H9 (cell line): ENCODE measurements around the gene OSBPL1A. TPM values are rescaled to one million over a fixed set of nuclear protein-coding genes. Genes with fewer than 3 reads are reported as not detected.
A peak's percentile ranks its signal among the peaks of the same experiment; 100 is the strongest.

Experiments used
- DNase-seq: peaks from one replicate; pipeline ENCODE4 v3.0.0-alpha.2; 2017
- H2AFZ ChIP-seq: one replicate; pipeline ENCODE4 v1.6.1; 2013; ENCODE audit warnings: mild to moderate bottlenecking, low read length, control low read depth, moderate library complexity
- H2AK5ac ChIP-seq: 2 replicates; pipeline ENCODE4 v1.6.1; 2013; ENCODE audit warnings: low read length, control low read depth, mixed read lengths; ENCODE audit not compliant: insufficient read length
- H2BK120ac ChIP-seq: one replicate; pipeline ENCODE4 v1.6.1; 2013; ENCODE audit warnings: low read depth, mild to moderate bottlenecking, low read length, control low read depth, inconsistent platforms; ENCODE audit not compliant: poor library complexity, severe bottlenecking
- H2BK12ac ChIP-seq: 2 replicates; pipeline ENCODE4 v1.6.1; 2013; ENCODE audit warnings: low read length, control low read depth, mixed read lengths, low read depth; ENCODE audit not compliant: insufficient read length
- H2BK15ac ChIP-seq: 2 replicates; pipeline ENCODE4 v1.6.1; 2013; ENCODE audit warnings: low read depth, low read length, control low read depth
- H2BK20ac ChIP-seq: one replicate; pipeline ENCODE4 v1.6.1; 2013; ENCODE audit warnings: low read depth, mild to moderate bottlenecking, low read length, control low read depth, inconsistent platforms; ENCODE audit not compliant: poor library complexity, severe bottlenecking
- H2BK5ac ChIP-seq: 2 replicates; pipeline ENCODE4 v1.6.1; 2013; ENCODE audit warnings: low read length, control low read depth, mixed read lengths; ENCODE audit not compliant: insufficient read length
- H3K14ac ChIP-seq: 2 replicates; pipeline ENCODE4 v1.6.1; 2013; ENCODE audit warnings: low read length, control low read depth; ENCODE audit not compliant: insufficient read depth
- H3K18ac ChIP-seq: 2 replicates; pipeline ENCODE4 v1.6.1; 2013; ENCODE audit warnings: low read depth, mild to moderate bottlenecking, mixed read lengths, low read length, control low read depth; ENCODE audit not compliant: insufficient read length
- H3K23ac ChIP-seq: 2 replicates; pipeline ENCODE4 v1.6.1; 2013; ENCODE audit warnings: low read length, control low read depth, mixed read lengths, low read depth; ENCODE audit not compliant: insufficient read length
- H3K23me2 ChIP-seq: 2 replicates; pipeline ENCODE4 v1.6.1; 2013; ENCODE audit warnings: low read depth, mild to moderate bottlenecking, mixed read lengths, low read length, control low read depth; ENCODE audit not compliant: insufficient read length, poor library complexity, severe bottlenecking
- H3K27ac ChIP-seq: 2 replicates; pipeline ENCODE4 v1.5.1; 2013; ENCODE audit warnings: low read length, control low read depth, mixed read lengths, low read depth; ENCODE audit not compliant: insufficient read length
- H3K27me3 ChIP-seq: 2 replicates; pipeline ENCODE4 v1.6.1; 2013; ENCODE audit warnings: low read length, control low read depth, inconsistent platforms; ENCODE audit not compliant: insufficient read depth
- H3K4ac ChIP-seq: 2 replicates; pipeline ENCODE4 v1.6.1; 2013; ENCODE audit warnings: low read depth, mild to moderate bottlenecking, control low read depth, inconsistent platforms, low read length, moderate library complexity
- H3K4me1 ChIP-seq: 2 replicates; pipeline ENCODE4 v1.6.1; 2013; ENCODE audit warnings: low read length, control low read depth, inconsistent platforms; ENCODE audit not compliant: insufficient read depth
- H3K4me2 ChIP-seq: 2 replicates; pipeline ENCODE4 v1.6.1; 2013; ENCODE audit warnings: low read length, control low read depth, mixed read lengths; ENCODE audit not compliant: insufficient read length, insufficient read depth
- H3K56ac ChIP-seq: 2 replicates; pipeline ENCODE4 v1.6.1; 2013; ENCODE audit warnings: low read depth, mild to moderate bottlenecking, mixed read lengths, low read length, control low read depth; ENCODE audit not compliant: insufficient read length
- H3K79me1 ChIP-seq: 2 replicates; pipeline ENCODE4 v1.6.1; 2013; ENCODE audit warnings: low read depth, mild to moderate bottlenecking, moderate library complexity, low read length, control low read depth, inconsistent platforms; ENCODE audit not compliant: insufficient read depth, poor library complexity, severe bottlenecking
- H3K79me2 ChIP-seq: 2 replicates; pipeline ENCODE4 v1.6.1; 2013; ENCODE audit warnings: low read length, control low read depth, inconsistent platforms; ENCODE audit not compliant: insufficient read depth
- H3K9ac ChIP-seq: 2 replicates; pipeline ENCODE4 v1.6.1; 2013; ENCODE audit warnings: low read length, control low read depth, mixed read lengths; ENCODE audit not compliant: insufficient read length; ENCODE audit errors: extremely low read depth
- H3K9me3 ChIP-seq: one replicate; pipeline ENCODE4 v1.6.1; 2013; ENCODE audit warnings: low read depth, low read length, inconsistent platforms; ENCODE audit not compliant: control insufficient read depth
- H3T11ph ChIP-seq: one replicate; pipeline ENCODE4 v1.6.1; 2013; ENCODE audit warnings: mild to moderate bottlenecking, low read length, control low read depth, inconsistent platforms
- H4K20me1 ChIP-seq: one replicate; pipeline ENCODE4 v1.6.1; 2013; ENCODE audit not compliant: control insufficient read depth, insufficient read length, insufficient read depth
- H4K5ac ChIP-seq: 2 replicates; pipeline ENCODE4 v1.6.1; 2013; ENCODE audit warnings: low read depth, mild to moderate bottlenecking, mixed read lengths, low read length, control low read depth; ENCODE audit not compliant: insufficient read length
- H4K8ac ChIP-seq: replicated peaks from 2 replicates; pipeline ENCODE4 v1.6.1; 2013; ENCODE audit warnings: low read length, control low read depth, mixed read lengths, low read depth; ENCODE audit not compliant: insufficient read length
- H4K91ac ChIP-seq: 2 replicates; pipeline ENCODE4 v1.6.1; 2013; ENCODE audit warnings: low read depth, mild to moderate bottlenecking, moderate library complexity, mixed read lengths, low read length, control low read depth; ENCODE audit not compliant: insufficient read length
- H3K27ac Mint-ChIP-seq, 3 experiments: 2 replicates in 2 of 3; 3 replicates in 1 of 3; pipeline ENCODE4 v1.8.0; 2020 to 2021; ENCODE audit warnings: mixed read lengths in 3 of 3, mild to moderate bottlenecking in 1 of 3, moderate library complexity in 1 of 3
- H3K27me3 Mint-ChIP-seq: 2 replicates; pipeline ENCODE4 v1.8.0; 2021; ENCODE audit warnings: low read depth, mild to moderate bottlenecking, moderate library complexity, mixed read lengths
- H3K36me3 Mint-ChIP-seq, 3 experiments: 2 replicates in 2 of 3; 3 replicates in 1 of 3; pipeline ENCODE4 v1.8.0; 2020 to 2021; ENCODE audit warnings: low read depth in 3 of 3, mixed read lengths in 3 of 3; ENCODE audit not compliant: insufficient read depth in 1 of 3
- H3K4me1 Mint-ChIP-seq, 2 experiments: 2 replicates each; pipeline ENCODE4 v1.8.0; 2020; ENCODE audit warnings: mixed read lengths in 2 of 2
- H3K4me3 Mint-ChIP-seq, 2 experiments: 2 replicates in 1 of 2; 3 replicates in 1 of 2; pipeline ENCODE4 v1.8.0; 2020 to 2021; ENCODE audit warnings: mild to moderate bottlenecking in 2 of 2, mixed read lengths in 2 of 2, moderate library complexity in 1 of 2
- H3K9me3 Mint-ChIP-seq, 2 experiments: 2 replicates in 1 of 2; 3 replicates in 1 of 2; pipeline ENCODE4 v1.8.0; 2020; ENCODE audit warnings: mild to moderate bottlenecking in 2 of 2, mixed read lengths in 2 of 2, moderate library complexity in 1 of 2
- WGBS: extraction: QIAGEN DNeasy Blood & Tissue Kit; methylation state at CpG from one replicate; pipeline ENCODE4 v1.1.7; 2013; ENCODE audit warnings: missing lambda C conversion rate, low lambda C conversion rate, mixed read lengths; ENCODE audit not compliant: insufficient read length; ENCODE audit errors: extremely low coverage; 5-methylcytosine and 5-hydroxymethylcytosine counted together
- total RNA-seq: library from RNA; stranded (reverse); gene quantifications from 2 replicates; pipeline ENCODE4 v1.2.1, GENCODE V29; 2021
- TF ChIP-seq, protein P1 (sequence below): fragments of 200-600 bp; sonication (generic); conservative IDR thresholded peaks from 3 replicates; pipeline ENCODE4 v1.8.0; 2021; ENCODE audit warnings: antibody characterized with exemption, mild to moderate bottlenecking

OSBPL1A gene
- total RNA-seq, 1 experiment from 2014 or later: 33.9 TPM

- Histone ChIP-seq H2BK20ac (no peak overlapping the region), H4K20me1 (no peaks in the 10 kb centered on the region), H3K23me2 (no peaks in the 10 kb centered on the region), H3K23ac (no peak overlapping the region), H2AK5ac (no peak overlapping the region), H3K14ac (no peak overlapping the region), H3K79me2 (no peaks in the 10 kb centered on the region), H3K27me3 (no peaks in the 10 kb centered on the region), H3K4me1 (no peaks in the 10 kb centered on the region), H3K27ac (no peak overlapping the region), H2BK5ac (no peak overlapping the region), H3K79me1 (no peaks in the 10 kb centered on the region), H3K4me2 (no peak overlapping the region), H4K5ac (no peak overlapping the region), H3K18ac (no peak overlapping the region), H2BK15ac (no peak overlapping the region), H2BK12ac (no peak overlapping the region), H4K91ac (no peak overlapping the region), H3K9me3 (no peaks in the 10 kb centered on the region), H3K4ac (no peak overlapping the region), H3K56ac (no peak overlapping the region), H3T11ph (no peak overlapping the region), H3K9ac (no peak overlapping the region), H4K8ac (no peak overlapping the region), H2AFZ (no peak overlapping the region), H2BK120ac (no peak overlapping the region)
- H3K27me3 Mint-ChIP-seq: no peaks in the 10 kb centered on the region
- H3K4me3 Mint-ChIP-seq: no peak overlapping the region
- DNase-seq: no peak
- peaks cover 6 to 7% of the 10 kb centered on the region in 2 experiments for H3K4me1 Mint-ChIP-seq
- peaks cover 0 to 2% (median 0%) of the 10 kb centered on the region in 3 experiments; a peak in 2 of 7 replicates for H3K36me3 Mint-ChIP-seq
- WGBS: no CpG with 5 or more reads among the region's 15 CpGs
- no peaks in the 10 kb centered on the region for H3K9me3 Mint-ChIP-seq
- TF ChIP-seq, protein P1, sequence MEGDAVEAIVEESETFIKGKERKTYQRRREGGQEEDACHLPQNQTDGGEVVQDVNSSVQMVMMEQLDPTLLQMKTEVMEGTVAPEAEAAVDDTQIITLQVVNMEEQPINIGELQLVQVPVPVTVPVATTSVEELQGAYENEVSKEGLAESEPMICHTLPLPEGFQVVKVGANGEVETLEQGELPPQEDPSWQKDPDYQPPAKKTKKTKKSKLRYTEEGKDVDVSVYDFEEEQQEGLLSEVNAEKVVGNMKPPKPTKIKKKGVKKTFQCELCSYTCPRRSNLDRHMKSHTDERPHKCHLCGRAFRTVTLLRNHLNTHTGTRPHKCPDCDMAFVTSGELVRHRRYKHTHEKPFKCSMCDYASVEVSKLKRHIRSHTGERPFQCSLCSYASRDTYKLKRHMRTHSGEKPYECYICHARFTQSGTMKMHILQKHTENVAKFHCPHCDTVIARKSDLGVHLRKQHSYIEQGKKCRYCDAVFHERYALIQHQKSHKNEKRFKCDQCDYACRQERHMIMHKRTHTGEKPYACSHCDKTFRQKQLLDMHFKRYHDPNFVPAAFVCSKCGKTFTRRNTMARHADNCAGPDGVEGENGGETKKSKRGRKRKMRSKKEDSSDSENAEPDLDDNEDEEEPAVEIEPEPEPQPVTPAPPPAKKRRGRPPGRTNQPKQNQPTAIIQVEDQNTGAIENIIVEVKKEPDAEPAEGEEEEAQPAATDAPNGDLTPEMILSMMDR: no peak
- H3K27ac Mint-ChIP-seq: peak overlapping the region in 2 of 3 experiments; percentile 14 to 77; a peak in 2 of 7 replicates
Observed at GRCh38 chr18:24112874-24113615, 284.6 kb downstream of the OSBPL1A start.
